Activated CD4-positive, alpha-beta T cell treated with anti-CD3 and anti-CD28 coated beads for 1 hour (primary cell): ENCODE results near the gene CYBA.
"Not testable (repeated sequence)": the region's sequence is repeated elsewhere in the genome, so short reads cannot be mapped to it uniquely, and the experiment has no call there.

Experiments used
- DNase-seq: peaks from one replicate; pipeline ENCODE4 v3.0.0-alpha.2; 2020

CYBA gene

DNA sequence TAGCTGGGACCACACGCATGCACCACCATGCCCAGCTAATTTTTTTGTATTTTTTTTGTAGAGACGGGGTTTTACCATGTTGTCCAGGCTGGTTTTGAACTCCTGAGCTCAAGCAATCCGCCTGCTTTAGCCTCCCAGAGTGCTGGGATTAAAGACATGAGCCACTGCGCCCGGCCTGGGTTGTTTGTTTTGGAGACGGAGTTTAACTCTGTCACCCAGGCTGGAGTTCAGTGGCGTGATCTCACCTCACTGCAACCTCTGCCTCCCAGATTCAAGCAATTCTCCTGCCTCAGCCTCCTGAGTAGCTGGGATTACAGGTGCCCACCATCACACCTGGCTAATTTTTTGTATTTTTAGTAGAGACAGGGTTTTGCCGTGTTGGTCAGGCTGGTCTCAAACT, 41.4 kb downstream of the CYBA start:
- DNase-seq, result not testable (repeated sequence)

DNA sequence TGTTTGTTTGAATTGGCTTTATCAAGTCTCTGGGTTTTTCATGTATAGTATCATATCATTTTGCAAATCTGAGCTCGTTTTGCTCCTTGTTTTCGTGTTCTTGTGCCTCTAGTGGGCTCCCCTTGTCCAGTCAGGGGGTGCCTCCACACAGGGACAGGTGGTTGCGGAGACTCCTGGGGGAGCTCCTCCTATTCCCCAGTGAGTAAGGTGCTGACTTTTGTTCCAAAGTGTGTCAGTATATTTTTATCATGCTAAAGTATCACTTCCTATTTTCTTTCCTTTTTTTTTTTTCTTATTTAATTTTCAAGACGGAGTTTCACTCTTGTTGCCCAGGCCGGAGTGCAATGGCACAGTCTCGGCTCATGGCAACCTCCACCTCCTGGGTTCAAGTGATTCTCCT, 42.8 kb downstream of the CYBA start:
- no peak for DNase-seq

DNA sequence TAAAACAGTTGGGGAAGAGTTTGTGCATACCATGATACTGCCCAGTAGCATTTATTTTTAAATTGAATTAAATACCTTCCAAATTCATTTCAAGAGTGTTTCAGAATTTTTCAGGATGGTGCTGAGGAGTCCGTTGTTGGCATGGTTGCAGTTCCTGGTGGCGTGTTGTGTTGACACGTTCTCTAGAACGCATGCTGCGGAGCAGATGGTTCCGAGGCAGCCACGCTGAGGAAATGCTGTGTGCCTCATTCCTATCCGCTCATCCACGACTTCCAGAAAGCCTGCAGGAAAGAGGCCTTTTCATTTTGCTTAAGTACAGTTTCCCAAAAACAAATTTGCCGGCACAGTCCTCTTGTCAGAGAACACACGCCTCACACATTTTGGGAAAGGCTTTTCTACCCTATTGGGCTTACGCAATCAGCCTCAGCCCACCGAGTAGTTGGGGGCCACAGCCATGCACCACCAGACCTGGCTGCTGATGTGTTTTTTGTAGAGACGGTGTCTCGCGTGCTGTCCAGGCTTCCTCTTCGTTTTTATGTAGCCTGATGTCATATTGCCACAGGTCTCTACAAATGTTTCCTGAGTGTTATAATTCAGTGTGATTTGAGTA, 44.6 kb downstream of the CYBA start:
- DNase-seq, result no peak

GRCh38 chr16:88605186-88606147, 45.4 kb downstream of the CYBA start:
- DNase-seq, result no peak

GRCh38 chr16:88602091-88602490, 48.8 kb downstream of the CYBA start:
- no peak for DNase-seq

DNA sequence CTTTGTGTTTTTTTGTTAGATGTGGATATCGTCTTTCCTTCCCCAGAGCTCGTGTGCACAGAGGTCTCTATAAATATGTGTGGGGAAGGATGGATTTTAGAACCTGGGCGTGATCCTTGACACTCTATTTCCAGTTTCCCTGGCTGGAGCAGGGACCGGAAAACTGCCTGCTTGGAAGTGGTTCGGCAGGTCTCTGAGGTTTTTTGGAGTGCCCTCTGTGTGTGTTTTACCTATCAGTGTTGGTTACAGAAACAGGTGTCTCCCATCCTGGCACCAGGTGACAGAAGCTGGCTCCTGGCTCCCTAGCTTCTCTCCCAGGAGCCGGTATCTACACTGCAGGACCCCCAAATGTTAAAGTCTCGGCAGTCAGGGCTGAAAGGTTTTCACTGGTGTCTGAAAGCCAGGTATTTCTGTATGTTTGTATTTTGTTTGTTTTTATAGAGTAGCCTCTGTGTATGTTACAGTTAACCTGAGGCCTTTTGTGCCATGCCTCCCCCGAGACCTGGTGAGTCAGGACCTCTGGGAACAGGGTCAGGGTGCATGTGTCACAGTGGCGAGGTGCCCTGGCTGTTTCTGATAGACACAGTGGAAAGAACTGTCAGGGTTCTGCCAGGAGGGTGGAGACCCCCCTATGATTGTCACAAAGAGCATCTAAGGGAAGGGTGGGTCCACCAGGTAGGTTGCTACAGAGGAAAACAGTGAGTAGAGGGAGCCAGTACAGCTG, 49.4 kb downstream of the CYBA start:
- DNase-seq, result no peak

DNA sequence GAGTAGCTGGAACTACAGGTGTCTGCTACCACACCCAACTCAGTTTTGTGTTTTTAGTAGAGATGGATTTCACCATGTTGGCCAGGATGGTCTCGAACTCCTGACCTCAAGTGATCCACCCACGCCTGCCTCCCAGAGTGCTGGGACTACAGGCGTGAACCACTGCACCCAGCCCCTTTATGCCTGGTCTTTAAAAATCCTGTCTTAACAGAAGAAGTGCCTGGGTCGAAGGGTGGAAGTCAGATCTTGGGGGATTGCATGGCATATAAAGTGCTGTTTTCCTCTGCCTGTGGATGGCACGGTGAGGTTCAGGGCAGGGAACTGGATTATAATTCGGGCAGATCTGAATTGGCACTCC, 50.3 kb downstream of the CYBA start:
- no peak for DNase-seq

- no peak for DNase-seq
Observed at GRCh38 chr16:88599825-88600538, 50.9 kb downstream of the CYBA start.

DNA sequence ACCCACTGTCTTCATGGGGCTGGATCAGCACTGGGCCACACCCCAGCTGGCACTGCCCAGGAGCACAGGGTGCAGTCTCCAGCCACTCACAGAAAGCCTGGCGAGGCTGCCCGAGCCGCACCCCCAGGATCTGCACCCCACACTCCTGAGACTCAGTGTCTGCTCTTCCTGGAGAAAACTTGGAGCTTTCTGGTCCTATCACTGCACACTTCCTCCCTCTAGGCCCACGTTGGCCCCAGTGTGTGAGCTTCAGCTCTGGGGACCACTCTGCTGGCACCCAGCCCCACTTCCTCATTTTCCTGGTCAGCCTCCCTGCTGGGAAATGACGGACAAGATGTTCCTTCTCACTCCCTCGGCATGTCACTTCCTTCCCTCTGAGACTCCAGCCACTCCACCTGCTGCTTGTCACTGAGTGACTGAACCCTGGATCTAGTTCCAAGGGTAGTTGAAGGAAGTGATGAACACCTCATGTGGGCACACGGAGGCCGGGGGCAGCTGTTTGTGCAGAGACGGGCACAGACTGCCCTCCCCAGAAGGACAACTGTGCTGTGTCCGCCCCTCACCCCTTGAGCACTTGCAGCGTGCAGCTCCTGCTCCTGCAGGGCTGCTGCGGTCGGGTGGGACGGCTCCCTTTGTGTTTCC, 51.6 kb downstream of the CYBA start:
- no peak for DNase-seq

- no peak for DNase-seq
Observed at GRCh38 chr16:88597856-88598491, 52.9 kb downstream of the CYBA start.

- DNase-seq, result no peak
Observed at GRCh38 chr16:88596483-88596882, 54.4 kb downstream of the CYBA start.

DNA sequence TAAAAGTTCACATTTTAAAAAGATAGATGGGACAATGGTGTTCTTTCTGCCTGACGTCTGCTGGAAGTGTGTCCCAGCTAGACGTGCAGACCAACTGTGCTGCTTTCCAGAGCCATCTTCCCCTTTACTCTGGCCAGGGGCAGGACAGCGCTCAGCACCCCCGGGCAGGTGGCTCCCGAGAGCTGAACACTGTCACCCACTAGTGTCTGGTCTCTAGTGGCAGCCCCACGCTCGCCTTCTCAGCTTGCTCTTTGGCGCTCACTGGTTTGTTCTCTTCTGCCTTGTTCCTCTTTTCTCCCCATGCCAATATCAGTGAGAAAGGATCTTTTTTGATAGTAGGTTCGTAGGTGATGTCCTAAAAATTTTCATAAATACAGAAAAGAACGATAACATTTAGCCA, 54.9 kb downstream of the CYBA start:
- DNase-seq, result no peak

DNA sequence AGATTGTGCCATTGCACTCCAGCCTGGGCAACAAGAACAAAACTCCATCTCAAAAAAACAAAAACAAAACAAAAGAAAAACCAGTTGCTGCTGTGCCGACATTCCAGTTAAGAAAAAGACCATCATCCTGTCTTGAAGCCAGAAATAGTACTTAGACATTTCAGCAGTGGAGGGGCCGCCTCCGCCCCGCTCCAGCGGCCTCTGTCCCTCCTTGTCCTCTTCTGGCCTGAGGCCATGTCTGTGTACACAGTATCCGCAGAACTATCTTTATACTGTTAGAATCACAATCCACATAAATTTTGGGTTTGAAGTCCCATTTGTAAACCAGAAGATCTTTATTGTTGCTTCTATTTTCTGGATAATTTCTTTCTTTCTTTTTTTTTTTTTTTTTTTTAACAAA, 55.8 kb downstream of the CYBA start:
- DNase-seq, result no peak

GRCh38 chr16:88593910-88594309, 56.9 kb downstream of the CYBA start:
- no peak for DNase-seq

- no peak for DNase-seq
Observed at GRCh38 chr16:88593489-88593888, 57.4 kb downstream of the CYBA start.
